GM12878 (cell line): ENCODE data around the gene LETMD1. TPM values are rescaled to one million over a fixed set of nuclear protein-coding genes. Genes with fewer than 3 reads are reported as not detected.

Experiments used
- ATAC-seq: fragments of 200-7000 bp; cut with Tn5 transposase; 3 replicates; pipeline ENCODE4 v1.9.1; 2020; ENCODE audit warnings: mild to moderate bottlenecking, moderate library complexity
- BruUV-seq: library from RNA; stranded (reverse); fragments of 400-500 nt; replicated peaks from 2 replicates; lab custom pipeline; 2021; lab: Mats Ljungman, UMichigan
- CTCF ChIA-PET: fragments of 300-600 bp; sonication (Branson Sonifier 250); formaldehyde crosslinking; extraction: SDS; loops from one replicate; lab custom pipeline; 2021; ENCODE audit warnings: inconsistent platforms; lab: Yijun Ruan, JAX
- POLR2A ChIA-PET: fragments of 350-600 bp; formaldehyde crosslinking; extraction: SDS; loops from one replicate; lab custom pipeline; 2021; ENCODE audit warnings: inconsistent platforms; lab: Charles Lee
- RAD21 ChIA-PET: fragments of 300-600 bp; sonication (Branson Sonifier 250); formaldehyde crosslinking; loops from one replicate; lab custom pipeline; 2023; ENCODE audit warnings: antibody characterized with exemption; ENCODE audit not compliant: unreplicated experiment; lab: Charles Lee
- SMC1A ChIA-PET: fragments of 300-600 bp; sonication (Branson Sonifier 250); formaldehyde crosslinking; loops from one replicate; lab custom pipeline; 2023; ENCODE audit not compliant: unreplicated experiment, uncharacterized antibody; lab: Charles Lee
- DNase-seq: peaks from one replicate; pipeline ENCODE4 v3.0.0-alpha.2; 2011; ENCODE audit warnings: low read depth, low spot score
- FAIRE-seq: peaks from 3 replicates; lab custom pipeline; 2011; peaks lifted over from hg19 to GRCh38; lab: Jason Lieb, UNC
- H2AFZ ChIP-seq: 2 replicates; pipeline ENCODE4 v1.6.0; 2011; ENCODE audit warnings: low read depth, low read length, control low read depth; ENCODE audit not compliant: control insufficient read depth
- H3K27ac ChIP-seq: 2 replicates; pipeline ENCODE4 v1.5.1; 2011; ENCODE audit warnings: control low read depth; ENCODE audit not compliant: control insufficient read depth, insufficient read depth
- H3K27me3 ChIP-seq, 2 experiments: replicated peaks in 1 of 2; 2 replicates each; pipeline versions ENCODE4 v1.6.0 to v1.6.1; 2011; ENCODE audit warnings: low read length in 1 of 2; ENCODE audit not compliant: control insufficient read depth in 2 of 2, insufficient read depth in 2 of 2
- H3K36me3 ChIP-seq, 2 experiments: 2 replicates each; pipeline ENCODE4 v1.5.1; 2011; ENCODE audit warnings: low read length in 1 of 2; ENCODE audit not compliant: control insufficient read depth in 2 of 2, insufficient read depth in 2 of 2
- H3K4me1 ChIP-seq: 2 replicates; pipeline ENCODE4 v1.6.1; 2011; ENCODE audit warnings: mild to moderate bottlenecking, low read length, moderate library complexity, mixed read lengths; ENCODE audit not compliant: control insufficient read depth, insufficient read depth
- H3K4me2 ChIP-seq: 2 replicates; pipeline ENCODE4 v1.6.0; 2011; ENCODE audit warnings: control low read depth; ENCODE audit not compliant: control insufficient read depth, insufficient read depth
- H3K4me3 ChIP-seq: fragments of 200-600 bp; sonication (generic); 2 replicates; pipeline ENCODE4 v1.5.1; 2016
- H3K79me2 ChIP-seq: 2 replicates; pipeline ENCODE4 v1.6.0; 2011; ENCODE audit warnings: low read length; ENCODE audit not compliant: control insufficient read depth, insufficient read depth
- H3K9ac ChIP-seq: 2 replicates; pipeline ENCODE4 v1.8.0; 2011; ENCODE audit warnings: low read length, control low read depth, mixed read lengths; ENCODE audit not compliant: control insufficient read depth, insufficient read depth
- H3K9me3 ChIP-seq: replicated peaks from 3 replicates; pipeline ENCODE4 v1.5.1; 2011; ENCODE audit warnings: mild to moderate bottlenecking, low read length; ENCODE audit not compliant: control insufficient read depth, insufficient read depth
- H4K20me1 ChIP-seq: 2 replicates; pipeline ENCODE4 v1.6.0; 2011; ENCODE audit not compliant: control insufficient read depth, insufficient read depth
- CEBPZ ChIP-seq: fragments of 150-350 bp; IDR thresholded peaks from 2 replicates; pipeline ENCODE4 v1.6.1; 2016; ENCODE audit warnings: low read depth, low read length
- CREM ChIP-seq: IDR thresholded peaks from 2 replicates; pipeline ENCODE4 v1.6.1; 2014; ENCODE audit warnings: antibody characterized with exemption, low read depth
- IKZF1 ChIP-seq: fragments of 450-650 bp; conservative IDR thresholded peaks from 2 replicates; pipeline ENCODE4 v1.6.1; 2017; ENCODE audit warnings: antibody characterized with exemption, mild to moderate bottlenecking
- IRF4 ChIP-seq: IDR thresholded peaks from 2 replicates; pipeline ENCODE4 v1.6.1; 2011; ENCODE audit warnings: low read depth, low read length
- MLLT1 ChIP-seq: fragments of 450-650 bp; IDR thresholded peaks from 2 replicates; pipeline ENCODE4 v1.6.1; 2016; ENCODE audit warnings: mild to moderate bottlenecking
- RB1 ChIP-seq: fragments of 450-650 bp; formaldehyde crosslinking; IDR thresholded peaks from 2 replicates; pipeline ENCODE4 v1.6.1; 2017; ENCODE audit warnings: mild to moderate bottlenecking, borderline replicate concordance
- SMC3 ChIP-seq: IDR thresholded peaks from 2 replicates; pipeline ENCODE4 v1.6.1; 2011; ENCODE audit warnings: low read length, improper control_type of control experiment, borderline replicate concordance
- SRF ChIP-seq, 2 experiments: IDR thresholded peaks; 2 replicates each; pipeline ENCODE4 v1.6.1; 2011; ENCODE audit warnings: low read depth in 2 of 2, low read length in 2 of 2, mild to moderate bottlenecking in 1 of 2, moderate library complexity in 1 of 2
- USF1 ChIP-seq: IDR thresholded peaks from 2 replicates; pipeline ENCODE4 v1.6.1; 2011; ENCODE audit warnings: borderline replicate concordance, low read depth, mild to moderate bottlenecking, moderate library complexity, mixed read lengths, low read length; ENCODE audit not compliant: insufficient read depth; ENCODE audit errors: extremely low read length
- WGBS: methylation state at CpG from one replicate; pipeline ENCODE4 v1.1.6; 2016; ENCODE audit warnings: low lambda C conversion rate; ENCODE audit not compliant: insufficient replicate concordance, insufficient coverage; ENCODE audit errors: missing lambda C conversion rate; 5-methylcytosine and 5-hydroxymethylcytosine counted together
- in situ Hi-C: fragments of 300-500 bp; cut with MboI; formaldehyde crosslinking; loops from 9 replicates; pipeline ENCODE4 v1.14.3; 2018; ENCODE audit warnings: mixed read lengths
- intact Hi-C: fragments of 100-400 bp; cut with micrococcal nuclease; formaldehyde crosslinking; loops from one replicate; pipeline ENCODE4 v1.14.2; 2022; ENCODE audit not compliant: unreplicated experiment
- polyA plus RNA-seq, 11 experiments: library from polyadenylated mRNA; depleted of rRNA in 4 of 11; unstranded in 6 of 11; stranded (reverse) in 5 of 11; fragments of >200 nt; fragmentation: Nextera tagmentation in 4 of 11; fragmentation: Illumina TruSeq in 1 of 11; extraction: Ambion mirVana in 4 of 11; extraction: Trizol in 1 of 11; gene quantifications; 1 replicate in 1 of 11; 2 replicates in 10 of 11; pipeline versions ENCODE4 v1.2.1 to v1.2.3, GENCODE V29; 2011 to 2016; ENCODE audit warnings: inconsistent platforms in 2 of 11, missing spikeins in 2 of 11, low read depth in 1 of 11
- total RNA-seq, 4 experiments: library from RNA; depleted of rRNA in 3 of 4; stranded (reverse); fragments of >200 nt in 3 of 4; fragmentation: Illumina TruSeq in 1 of 4; extraction: Trizol in 1 of 4; gene quantifications; 2 replicates each; pipeline versions ENCODE4 v1.2.1 to v1.2.3, GENCODE V29; 2013 to 2021

Gene LETMD1
- total and polyA plus RNA-seq, 10 of the 15 experiments (the other 5 are each of a cell fraction or from before 2014, with no cell fraction given): 30.3 to 116 (median 51.5) TPM

GRCh38 chr12:51001799-51002198 is 46.3 kb upstream of the LETMD1 start (continued):
- TF ChIP-seq USF1: no peak
- no peak for TF ChIP-seq CREM
- no peak for TF ChIP-seq SMC3

GRCh38 chr12:51004504-51004903 is 43.6 kb upstream of the LETMD1 start:
- Histone ChIP-seq H3K9me3 (no peaks in the 10 kb centered on the region), H3K27me3 (no peaks in the 10 kb centered on the region), H3K36me3 (peaks cover 2 to 8% of the 10 kb centered on the region in 2 experiments), H3K4me2 (no peak overlapping the region), H3K4me3 (no peak overlapping the region), H3K9ac (no peak overlapping the region), H2AFZ (no peak overlapping the region), H4K20me1 (no peaks in the 10 kb centered on the region), H3K79me2 (no peaks in the 10 kb centered on the region; the same call in 1 of the 2 replicates), H3K27ac (no peak overlapping the region), H3K4me1 (no peaks in the 10 kb centered on the region; the same call in 1 of the 2 replicates)
- intact Hi-C loops: no loop called here
- RAD21 ChIA-PET: interaction anchor here (0.6 to 1.2 kb wide), 2 partner anchors 122 to 240 kb away, joined by 3 to 5 read pairs; no protein-coding TSS in a partner anchor
- DNase-seq (no peak), ATAC-seq (no peak), FAIRE-seq (no peak)
- in situ Hi-C loops: no loop called here
- 78% methylated on average over 6 of the region's 6 CpGs for WGBS
- no TSS peak for BruUV-seq
- CTCF ChIA-PET: interaction anchor here (1.0 to 1.3 kb wide), 2 partner anchors 16 to 178 kb away, joined by 3 to 5 read pairs; no protein-coding TSS in a partner anchor
- SMC1A ChIA-PET: no interaction called here
- TF ChIP-seq IRF4 (no peak), IKZF1 (no peak), SRF (IDR thresholded peaks at IDR 0.05; ENCODE audit: low read depth in 2 of 2, low read length in 2 of 2) (no peak), CEBPZ (no peak), RB1 (no peak), MLLT1 (no peak)
- POLR2A ChIA-PET: no interaction called here
